HG03039 (cell line): ENCODE measurements around the gene TMEM132C.

Source experiments
- ATAC-seq: cut with Tn5 transposase; IDR thresholded peaks from one replicate; pipeline ENCODE4 v1.9.1; 2021; ENCODE audit warnings: mild to moderate bottlenecking, moderate library complexity; ENCODE audit not compliant: unreplicated experiment

The TMEM132C gene

GRCh38 chr12:128337431-128338170 is 70.6 kb downstream of the TMEM132C start:
- ATAC-seq, result no peak

- ATAC-seq, result no peak
Measured at GRCh38 chr12:128338386-128339125, 71.6 kb downstream of the TMEM132C start.

- no peak for ATAC-seq
Measured at GRCh38 chr12:128339126-128339520, 72.2 kb downstream of the TMEM132C start.

- no peak for ATAC-seq
Measured at GRCh38 chr12:128339631-128340030, 72.7 kb downstream of the TMEM132C start.

GRCh38 chr12:128353301-128353700 is 86.3 kb downstream of the TMEM132C start:
- no peak for ATAC-seq

GRCh38 chr12:128356547-128356946 is 89.6 kb downstream of the TMEM132C start:
- ATAC-seq, result no peak

- ATAC-seq, result no peak
Measured at GRCh38 chr12:128361400-128361995, 94.5 kb downstream of the TMEM132C start.

GRCh38 chr12:128365032-128365431 is 98.1 kb downstream of the TMEM132C start:
- ATAC-seq, result no peak

GRCh38 chr12:128365651-128366231 is 98.8 kb downstream of the TMEM132C start:
- no peak for ATAC-seq

GRCh38 chr12:128367961-128368360 is 101.0 kb downstream of the TMEM132C start:
- ATAC-seq, result no peak

GRCh38 chr12:128381541-128381940 is 114.6 kb downstream of the TMEM132C start:
- no peak for ATAC-seq

- ATAC-seq, result no peak
Measured at GRCh38 chr12:128381946-128382345, 115.0 kb downstream of the TMEM132C start.

- no peak for ATAC-seq
Measured at GRCh38 chr12:128382946-128383345, 116.0 kb downstream of the TMEM132C start.

- no peak for ATAC-seq
Measured at GRCh38 chr12:128383357-128383937, 116.5 kb downstream of the TMEM132C start.

- no peak for ATAC-seq
Measured at GRCh38 chr12:128385736-128386135, 118.8 kb downstream of the TMEM132C start.

- ATAC-seq, result no peak
Measured at GRCh38 chr12:128387811-128388422, 120.9 kb downstream of the TMEM132C start.

- ATAC-seq, result no peak
Measured at GRCh38 chr12:128388461-128389000, 121.6 kb downstream of the TMEM132C start.

- ATAC-seq, result no peak
Measured at GRCh38 chr12:128393346-128393745, 126.4 kb downstream of the TMEM132C start.

GRCh38 chr12:128394137-128394536 is 127.2 kb downstream of the TMEM132C start:
- no peak for ATAC-seq

GRCh38 chr12:128399253-128399652 is 132.3 kb downstream of the TMEM132C start:
- ATAC-seq, result no peak
